Astrocyte of the spinal cord (primary cell): ENCODE results near the gene TNPO1.

Source experiments
- DNase-seq: peaks from one replicate; pipeline ENCODE4 v3.0.0; 2011; ENCODE audit warnings: low read depth, low spot score
- H3K4me3 ChIP-seq: 2 replicates; pipeline ENCODE4 v1.5.1; 2011; ENCODE audit warnings: low read depth, mild to moderate bottlenecking, low read length, moderate library complexity
- in situ Hi-C: cut with HindIII; loops from 2 replicates; pipeline ENCODE4 v1.10.0; 2017; ENCODE audit warnings: low sequenced_read_pairs
- TF ChIP-seq, protein P1 (sequence below): IDR thresholded peaks from 2 replicates; pipeline ENCODE4 v1.5.1; 2012; ENCODE audit warnings: low read depth, mild to moderate bottlenecking, low read length, inconsistent platforms

The TNPO1 gene

DNA sequence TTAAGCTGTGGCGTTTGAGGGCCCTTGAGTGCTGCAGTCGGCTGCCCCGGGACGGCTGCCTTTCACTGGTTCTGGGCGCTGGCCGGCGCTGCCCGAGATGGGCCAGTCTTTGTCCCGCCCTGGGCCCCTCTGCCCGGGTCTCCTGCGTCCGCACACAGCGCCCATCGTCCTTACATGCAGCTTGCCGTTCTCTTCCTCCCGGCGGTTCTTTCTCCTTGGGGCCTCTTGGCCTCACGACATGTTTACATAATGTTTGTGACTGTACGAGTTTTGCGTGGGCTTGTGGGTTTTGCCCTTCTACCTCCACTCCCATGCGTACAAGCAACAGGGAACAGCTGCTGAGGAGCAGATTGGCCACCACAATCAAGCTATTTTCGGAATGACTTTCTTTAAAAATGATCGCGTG is 618 bp downstream of the TNPO1 start:
- DNase-seq = peak; percentile 54
- in situ Hi-C loops = no loop called here
- TF ChIP-seq, protein P1, sequence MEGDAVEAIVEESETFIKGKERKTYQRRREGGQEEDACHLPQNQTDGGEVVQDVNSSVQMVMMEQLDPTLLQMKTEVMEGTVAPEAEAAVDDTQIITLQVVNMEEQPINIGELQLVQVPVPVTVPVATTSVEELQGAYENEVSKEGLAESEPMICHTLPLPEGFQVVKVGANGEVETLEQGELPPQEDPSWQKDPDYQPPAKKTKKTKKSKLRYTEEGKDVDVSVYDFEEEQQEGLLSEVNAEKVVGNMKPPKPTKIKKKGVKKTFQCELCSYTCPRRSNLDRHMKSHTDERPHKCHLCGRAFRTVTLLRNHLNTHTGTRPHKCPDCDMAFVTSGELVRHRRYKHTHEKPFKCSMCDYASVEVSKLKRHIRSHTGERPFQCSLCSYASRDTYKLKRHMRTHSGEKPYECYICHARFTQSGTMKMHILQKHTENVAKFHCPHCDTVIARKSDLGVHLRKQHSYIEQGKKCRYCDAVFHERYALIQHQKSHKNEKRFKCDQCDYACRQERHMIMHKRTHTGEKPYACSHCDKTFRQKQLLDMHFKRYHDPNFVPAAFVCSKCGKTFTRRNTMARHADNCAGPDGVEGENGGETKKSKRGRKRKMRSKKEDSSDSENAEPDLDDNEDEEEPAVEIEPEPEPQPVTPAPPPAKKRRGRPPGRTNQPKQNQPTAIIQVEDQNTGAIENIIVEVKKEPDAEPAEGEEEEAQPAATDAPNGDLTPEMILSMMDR = no peak
- peak overlapping the region; percentile 71 for H3K4me3 ChIP-seq

DNA sequence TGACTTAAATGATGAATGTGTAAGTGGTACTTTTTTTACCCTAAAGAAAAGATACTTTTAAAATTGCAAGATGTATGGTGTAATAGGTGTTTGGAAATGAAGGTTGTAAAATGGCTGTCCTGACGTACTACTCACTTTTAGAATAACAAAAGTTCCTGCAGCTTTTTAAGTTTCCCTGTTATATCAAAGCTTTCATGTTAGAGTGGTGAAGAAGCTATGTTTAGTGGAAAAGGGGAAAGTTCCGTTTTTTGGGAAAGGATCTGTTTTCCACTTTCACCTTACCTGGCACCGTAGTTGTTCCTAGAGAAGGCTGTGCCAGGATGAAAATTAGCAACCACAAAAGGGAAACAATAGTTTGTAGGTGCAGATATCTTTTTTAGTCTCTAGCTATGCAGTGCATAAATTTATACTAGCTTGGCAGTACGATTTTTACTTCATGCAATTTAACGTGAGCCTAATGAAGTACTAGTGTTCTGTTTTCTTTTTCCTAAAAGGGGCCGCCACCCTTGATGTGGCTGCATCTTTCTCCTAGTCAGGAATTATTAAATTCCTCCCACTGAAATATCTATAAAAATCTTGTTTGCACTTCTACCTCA is 1.3 kb downstream of the TNPO1 start:
- TF ChIP-seq, protein P1 = no peak
- peak overlapping the region; percentile 71 for H3K4me3 ChIP-seq
- DNase-seq = peak; percentile 29
- in situ Hi-C loops = no loop called here

DNA sequence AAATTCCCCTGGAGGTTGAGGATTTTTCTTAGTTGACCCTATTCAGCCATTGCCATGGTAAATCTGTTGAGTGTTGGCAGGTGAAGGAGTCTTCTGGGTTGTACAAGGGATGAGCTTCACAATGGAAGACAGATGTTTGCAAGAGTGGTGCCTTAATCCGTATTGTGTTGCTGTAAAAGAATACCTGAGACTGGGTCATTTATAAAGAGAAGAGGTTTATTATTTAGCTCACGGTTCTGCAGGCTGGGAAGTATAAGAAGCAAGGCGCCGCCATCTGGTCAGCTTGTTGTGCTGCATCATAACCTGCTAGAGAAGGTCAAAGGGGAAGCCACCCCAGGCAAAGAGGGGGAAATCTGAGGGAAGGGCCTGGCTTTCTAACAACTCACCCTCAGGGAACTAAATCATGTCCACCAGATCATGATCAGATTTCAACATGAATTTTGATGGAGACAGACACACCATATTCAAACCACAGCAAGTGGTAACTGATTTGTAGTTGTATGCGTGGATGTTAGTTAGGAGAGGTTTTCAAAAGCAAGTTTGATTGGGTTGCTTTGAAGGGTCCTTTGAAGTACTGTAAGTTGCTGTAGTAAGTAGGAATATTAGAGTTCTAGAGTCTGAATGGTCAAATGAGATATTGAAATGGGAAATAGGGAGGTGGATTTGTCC is 2.5 kb downstream of the TNPO1 start:
- H3K4me3 ChIP-seq = peak overlapping the region; percentile 71
- in situ Hi-C loops = no loop called here
- TF ChIP-seq, protein P1 = peak; percentile 89
- peak; percentile 71 for DNase-seq

DNA sequence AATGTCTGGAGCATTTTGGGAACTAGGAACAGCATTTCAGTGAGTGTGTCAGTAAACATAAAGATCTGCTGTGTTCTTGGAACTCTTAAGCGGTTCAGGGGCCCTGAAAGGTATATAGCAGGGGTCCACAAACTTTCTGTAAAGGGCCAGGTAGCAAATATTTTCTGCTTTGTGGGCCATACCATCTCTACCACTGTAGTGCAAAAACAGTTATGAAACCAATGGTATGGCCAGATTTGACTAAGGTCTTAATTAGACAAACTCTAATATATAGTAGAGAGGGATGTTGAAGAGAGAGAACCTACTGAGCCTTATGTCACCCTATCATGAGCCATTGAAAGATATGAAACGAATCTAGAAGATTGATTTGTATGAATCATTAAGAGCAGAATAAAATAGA is 5.3 kb downstream of the TNPO1 start:
- in situ Hi-C loops = no loop called here
- no peak for DNase-seq
- no peak overlapping the region for H3K4me3 ChIP-seq
- TF ChIP-seq, protein P1 = no peak

DNA sequence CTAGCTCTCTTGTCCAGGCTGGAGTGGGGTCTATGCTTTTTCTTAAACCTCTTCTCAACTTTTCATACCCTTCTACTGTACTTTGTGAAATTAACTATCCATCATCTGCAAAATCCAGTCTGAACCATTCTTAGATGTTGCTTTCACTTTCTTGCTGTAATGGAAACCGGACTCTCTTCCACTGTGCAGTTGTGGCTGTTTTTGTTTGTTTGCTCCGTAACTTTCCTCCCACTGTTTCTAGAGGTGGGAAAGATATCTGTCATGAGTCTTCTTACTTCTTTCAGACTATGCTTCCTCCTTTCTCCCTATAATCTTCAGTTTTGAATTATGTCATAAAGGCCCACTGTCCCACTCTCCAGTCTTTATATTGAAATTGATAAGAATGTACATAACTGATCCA is 6.5 kb downstream of the TNPO1 start:
- no peak overlapping the region for H3K4me3 ChIP-seq
- TF ChIP-seq, protein P1 = no peak
- in situ Hi-C loops = no loop called here
- DNase-seq = no peak

DNA sequence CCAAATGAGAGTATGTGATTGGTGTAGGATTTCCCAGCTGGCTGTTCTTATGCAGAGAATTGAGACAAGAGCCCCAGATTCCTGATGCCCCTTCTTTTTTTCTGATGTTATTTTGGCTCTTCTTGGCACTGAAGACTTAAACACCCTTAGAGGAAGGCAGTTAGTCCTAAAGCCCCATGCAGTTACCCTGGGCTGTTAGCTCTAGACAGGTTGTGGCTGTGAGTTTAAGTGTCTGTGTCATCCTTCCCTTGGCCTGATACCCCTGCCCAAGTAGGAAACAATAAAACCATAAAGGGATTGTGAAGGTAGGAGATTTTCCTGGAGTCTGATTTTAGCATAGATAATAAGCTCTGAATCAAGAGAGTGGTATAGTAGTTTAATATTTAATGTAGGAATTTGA is 13.2 kb downstream of the TNPO1 start:
- in situ Hi-C loops = no loop called here
- no peak overlapping the region for H3K4me3 ChIP-seq
- no peak for DNase-seq
- TF ChIP-seq, protein P1 = no peak
